ENCODE measurements around the gene FIBP. TPM values are rescaled to one million over a fixed set of nuclear protein-coding genes. Genes with fewer than 3 reads are reported as not detected.

FIBP gene
- total RNA-seq, 1 donor from 2014 or later = 42.2 TPM

- H3K27me3 ChIP-seq (ENCODE audit: low read depth) = no peaks in the 10 kb centered on the region
- H3K36me3 ChIP-seq = peaks cover 60% of the 10 kb centered on the region
- no peak for TF ChIP-seq CTCF (IDR thresholded peaks at IDR 0.05; ENCODE audit: borderline replicate concordance)
- H3K9me3 ChIP-seq (replicated peaks) = peaks cover 9% of the 10 kb centered on the region
- intact Hi-C loops (cut with micrococcal nuclease) = no loop called here
- H3K4me1 ChIP-seq = peaks cover 41% of the 10 kb centered on the region
- no peak for DNase-seq
- no peak overlapping the region for H3K4me3 ChIP-seq
- H3K27ac ChIP-seq (replicated peaks) = no peak overlapping the region
Measured at GRCh38 chr11:65852508-65853245, 35.6 kb downstream of the FIBP start.

- H3K4me1 ChIP-seq = peaks cover 34% of the 10 kb centered on the region
- TF ChIP-seq CTCF (IDR thresholded peaks at IDR 0.05; ENCODE audit: borderline replicate concordance) = no peak
- peaks cover 9% of the 10 kb centered on the region for H3K9me3 ChIP-seq (replicated peaks)
- peaks cover 60% of the 10 kb centered on the region for H3K36me3 ChIP-seq
- H3K27ac ChIP-seq (replicated peaks) = no peak overlapping the region
- no peaks in the 10 kb centered on the region for H3K27me3 ChIP-seq (ENCODE audit: low read depth)
- intact Hi-C loops (cut with micrococcal nuclease) = no loop called here
- H3K4me3 ChIP-seq = no peak overlapping the region
- no peak for DNase-seq
Measured at GRCh38 chr11:65851811-65852507, 36.3 kb downstream of the FIBP start.

- no peak for DNase-seq
- Histone ChIP-seq H3K4me3 (no peak overlapping the region), H3K27ac (replicated peaks) (no peak overlapping the region), H3K9me3 (replicated peaks) (peaks cover 9% of the 10 kb centered on the region), H3K36me3 (peaks cover 57% of the 10 kb centered on the region), H3K27me3 (ENCODE audit: low read depth) (no peaks in the 10 kb centered on the region), H3K4me1 (peaks cover 26% of the 10 kb centered on the region)
- peak; percentile 26 for TF ChIP-seq CTCF (IDR thresholded peaks at IDR 0.05; ENCODE audit: borderline replicate concordance)
- intact Hi-C loops (cut with micrococcal nuclease) = no loop called here
Measured at GRCh38 chr11:65851083-65851579, 37.1 kb downstream of the FIBP start.

GRCh38 chr11:65850217-65851082 lies 37.8 kb downstream of the FIBP start:
- Histone ChIP-seq H3K27me3 (ENCODE audit: low read depth) (no peaks in the 10 kb centered on the region), H3K36me3 (peaks cover 50% of the 10 kb centered on the region), H3K9me3 (replicated peaks) (peaks cover 9% of the 10 kb centered on the region), H3K4me3 (no peak overlapping the region), H3K4me1 (peaks cover 19% of the 10 kb centered on the region), H3K27ac (replicated peaks) (no peak overlapping the region)
- no peak for TF ChIP-seq CTCF (IDR thresholded peaks at IDR 0.05; ENCODE audit: borderline replicate concordance)
- intact Hi-C loops (cut with micrococcal nuclease) = no loop called here
- DNase-seq = no peak

GRCh38 chr11:65849771-65850216 lies 38.5 kb downstream of the FIBP start:
- DNase-seq = no peak
- H3K9me3 ChIP-seq (replicated peaks) = peaks cover 9% of the 10 kb centered on the region
- intact Hi-C loops (cut with micrococcal nuclease) = no loop called here
- H3K4me1 ChIP-seq = peaks cover 13% of the 10 kb centered on the region
- TF ChIP-seq CTCF (IDR thresholded peaks at IDR 0.05; ENCODE audit: borderline replicate concordance) = no peak
- H3K27ac ChIP-seq (replicated peaks) = no peak overlapping the region
- no peaks in the 10 kb centered on the region for H3K27me3 ChIP-seq (ENCODE audit: low read depth)
- no peak overlapping the region for H3K4me3 ChIP-seq
- H3K36me3 ChIP-seq = peaks cover 44% of the 10 kb centered on the region

Data from left ventricle myocardium inferior (tissue), 1 donor.